ENCODE measurements around the gene RPL28. TPM values are rescaled to one million over a fixed set of nuclear protein-coding genes. Genes with fewer than 3 reads are reported as not detected.
A peak's percentile ranks its signal among the peaks of the same experiment; 100 is the strongest.

Gene RPL28
- total RNA-seq, 1 experiment from 2014 or later = 2,505 TPM

DNA sequence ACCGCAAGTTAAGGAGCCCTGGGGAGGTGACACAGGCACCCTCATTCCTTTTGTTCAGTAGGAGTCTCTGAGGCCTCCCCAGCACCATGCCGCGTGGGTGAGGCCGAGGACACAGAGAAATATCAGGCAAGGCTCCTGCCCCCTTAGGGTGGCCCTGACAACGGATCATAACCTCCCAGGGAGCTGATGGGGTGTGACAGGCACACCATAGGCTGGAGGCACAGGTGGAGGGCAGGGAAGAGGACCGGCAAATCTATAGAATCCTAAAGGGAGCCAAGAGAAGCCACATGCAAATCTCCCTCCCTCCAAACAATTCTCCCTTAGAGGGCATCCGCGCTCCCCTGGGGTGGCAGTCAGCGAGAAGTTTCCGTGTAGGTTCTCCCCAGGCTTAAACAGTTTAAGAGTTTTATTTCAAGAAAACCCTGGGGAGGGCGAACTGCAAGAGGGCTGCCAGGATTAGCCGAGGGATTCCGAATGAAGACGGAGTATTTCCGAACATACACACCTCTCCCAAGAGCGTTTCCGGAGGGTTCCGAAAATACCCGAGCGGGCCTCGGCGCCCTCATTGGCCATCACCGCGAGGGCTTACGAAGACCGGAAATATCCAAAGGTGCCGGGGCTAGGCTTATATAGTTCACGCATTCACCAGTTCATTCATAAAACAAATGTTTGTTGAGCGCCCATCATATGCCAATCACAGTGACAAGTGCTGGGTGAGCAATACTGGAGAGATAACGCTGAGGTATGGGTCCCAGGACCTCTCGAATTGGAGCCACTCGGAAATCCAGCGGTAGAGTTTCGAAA lies 610 bp upstream of the RPL28 start:
- peak; percentile 98 for DNase-seq (ENCODE audit: low spot score)
- ChIA-PET CTCF (interaction anchor here (0.9 to 3.0 kb wide), 12 partner anchors 9 to 768 kb away, joined by 3 to 26 read pairs (median 8); partner anchors contain the start of gene KMT5C), POLR2A (interaction anchor here (0.6 to 2.2 kb wide), 9 partner anchors 12 to 271 kb away, joined by 3 to 21 read pairs (median 3); partner anchors contain the start of genes IL11, KMT5C and UBE2S)
- peak; percentile 82 for ATAC-seq
- peak overlapping the region; percentile 99 for H3K27ac Mint-ChIP-seq
- peaks cover 41% of the 10 kb centered on the region for H3K36me3 Mint-ChIP-seq
- no peaks in the 10 kb centered on the region for H3K9me3 Mint-ChIP-seq
- H3K4me1 Mint-ChIP-seq = peaks cover 40% of the 10 kb centered on the region
- TF ChIP-seq ZNF671 (CRISPR knock-in tag; IDR thresholded peaks at IDR 0.05) = no peak
- TF ChIP-seq, protein P1, sequence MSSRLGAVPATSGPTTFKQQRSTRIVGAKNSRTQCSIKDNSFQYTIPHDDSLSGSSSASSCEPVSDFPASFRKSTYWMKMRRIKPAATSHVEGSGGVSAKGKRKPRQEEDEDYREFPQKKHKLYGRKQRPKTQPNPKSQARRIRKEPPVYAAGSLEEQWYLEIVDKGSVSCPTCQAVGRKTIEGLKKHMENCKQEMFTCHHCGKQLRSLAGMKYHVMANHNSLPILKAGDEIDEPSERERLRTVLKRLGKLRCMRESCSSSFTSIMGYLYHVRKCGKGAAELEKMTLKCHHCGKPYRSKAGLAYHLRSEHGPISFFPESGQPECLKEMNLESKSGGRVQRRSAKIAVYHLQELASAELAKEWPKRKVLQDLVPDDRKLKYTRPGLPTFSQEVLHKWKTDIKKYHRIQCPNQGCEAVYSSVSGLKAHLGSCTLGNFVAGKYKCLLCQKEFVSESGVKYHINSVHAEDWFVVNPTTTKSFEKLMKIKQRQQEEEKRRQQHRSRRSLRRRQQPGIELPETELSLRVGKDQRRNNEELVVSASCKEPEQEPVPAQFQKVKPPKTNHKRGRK (CRISPR knock-in tag; IDR thresholded peaks at IDR 0.05; ENCODE audit: borderline replicate concordance) = no peak
- no peak for TF ChIP-seq JUN (CRISPR knock-in tag; IDR thresholded peaks at IDR 0.05)
- no peak for TF ChIP-seq CREB1 (CRISPR knock-in tag; IDR thresholded peaks at IDR 0.05)
- no peak for TF ChIP-seq CBFB (CRISPR knock-in tag; IDR thresholded peaks at IDR 0.05; ENCODE audit: low read depth)
- no peak for TF ChIP-seq NR2C2 (CRISPR knock-in tag; IDR thresholded peaks at IDR 0.05)
- TF ChIP-seq, protein P2, sequence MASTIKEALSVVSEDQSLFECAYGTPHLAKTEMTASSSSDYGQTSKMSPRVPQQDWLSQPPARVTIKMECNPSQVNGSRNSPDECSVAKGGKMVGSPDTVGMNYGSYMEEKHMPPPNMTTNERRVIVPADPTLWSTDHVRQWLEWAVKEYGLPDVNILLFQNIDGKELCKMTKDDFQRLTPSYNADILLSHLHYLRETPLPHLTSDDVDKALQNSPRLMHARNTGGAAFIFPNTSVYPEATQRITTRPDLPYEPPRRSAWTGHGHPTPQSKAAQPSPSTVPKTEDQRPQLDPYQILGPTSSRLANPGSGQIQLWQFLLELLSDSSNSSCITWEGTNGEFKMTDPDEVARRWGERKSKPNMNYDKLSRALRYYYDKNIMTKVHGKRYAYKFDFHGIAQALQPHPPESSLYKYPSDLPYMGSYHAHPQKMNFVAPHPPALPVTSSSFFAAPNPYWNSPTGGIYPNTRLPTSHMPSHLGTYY (CRISPR knock-in tag; IDR thresholded peaks at IDR 0.05) = no peak
- no peak for TF ChIP-seq TEAD1 (CRISPR knock-in tag; IDR thresholded peaks at IDR 0.05)
- H3K4me3 Mint-ChIP-seq = peak overlapping the region; percentile 100
- peaks cover 24% of the 10 kb centered on the region for H3K27me3 Mint-ChIP-seq (ENCODE audit: low read depth)

DNA sequence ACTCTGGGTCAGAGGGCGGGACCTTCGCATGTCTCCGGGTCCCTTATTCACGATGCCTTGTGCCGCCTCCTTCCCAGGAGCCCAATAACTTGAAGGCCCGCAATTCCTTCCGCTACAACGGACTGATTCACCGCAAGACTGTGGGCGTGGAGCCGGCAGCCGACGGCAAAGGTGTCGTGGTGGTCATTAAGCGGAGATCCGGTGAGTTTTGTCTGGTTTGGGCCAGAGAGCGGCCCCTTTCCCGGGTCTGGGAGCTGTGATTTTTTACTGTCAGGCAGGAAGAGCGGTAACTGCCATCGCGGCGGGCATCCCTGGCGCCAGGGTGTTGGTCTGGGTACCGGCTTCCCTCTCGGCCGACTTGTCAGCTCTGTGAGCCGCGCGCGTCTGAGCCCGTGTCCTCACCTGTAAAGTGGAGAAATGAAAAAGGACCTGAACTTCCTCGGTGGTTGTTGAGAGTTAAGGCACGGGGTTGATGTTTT lies 800 bp downstream of the RPL28 start:
- Mint-ChIP-seq H3K4me3 (peak overlapping the region; percentile 100), H3K36me3 (peaks cover 41% of the 10 kb centered on the region), H3K27me3 (ENCODE audit: low read depth) (peaks cover 17% of the 10 kb centered on the region), H3K9me3 (no peaks in the 10 kb centered on the region), H3K27ac (peak overlapping the region; percentile 79), H3K4me1 (peaks cover 51% of the 10 kb centered on the region)
- DNase-seq (ENCODE audit: low spot score) (no peak), ATAC-seq (no peak)
- TF ChIP-seq, protein P3, sequence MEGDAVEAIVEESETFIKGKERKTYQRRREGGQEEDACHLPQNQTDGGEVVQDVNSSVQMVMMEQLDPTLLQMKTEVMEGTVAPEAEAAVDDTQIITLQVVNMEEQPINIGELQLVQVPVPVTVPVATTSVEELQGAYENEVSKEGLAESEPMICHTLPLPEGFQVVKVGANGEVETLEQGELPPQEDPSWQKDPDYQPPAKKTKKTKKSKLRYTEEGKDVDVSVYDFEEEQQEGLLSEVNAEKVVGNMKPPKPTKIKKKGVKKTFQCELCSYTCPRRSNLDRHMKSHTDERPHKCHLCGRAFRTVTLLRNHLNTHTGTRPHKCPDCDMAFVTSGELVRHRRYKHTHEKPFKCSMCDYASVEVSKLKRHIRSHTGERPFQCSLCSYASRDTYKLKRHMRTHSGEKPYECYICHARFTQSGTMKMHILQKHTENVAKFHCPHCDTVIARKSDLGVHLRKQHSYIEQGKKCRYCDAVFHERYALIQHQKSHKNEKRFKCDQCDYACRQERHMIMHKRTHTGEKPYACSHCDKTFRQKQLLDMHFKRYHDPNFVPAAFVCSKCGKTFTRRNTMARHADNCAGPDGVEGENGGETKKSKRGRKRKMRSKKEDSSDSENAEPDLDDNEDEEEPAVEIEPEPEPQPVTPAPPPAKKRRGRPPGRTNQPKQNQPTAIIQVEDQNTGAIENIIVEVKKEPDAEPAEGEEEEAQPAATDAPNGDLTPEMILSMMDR (IDR thresholded peaks at IDR 0.05) = no peak
- TF ChIP-seq ZNF396 (CRISPR knock-in tag; IDR thresholded peaks at IDR 0.05; ENCODE audit: borderline replicate concordance) (no peak), SMAD3 (CRISPR knock-in tag; IDR thresholded peaks at IDR 0.05; ENCODE audit: borderline replicate concordance) (no peak), ESRRA (CRISPR knock-in tag; IDR thresholded peaks at IDR 0.05; ENCODE audit: borderline replicate concordance) (no peak), GABPB1 (CRISPR knock-in tag; IDR thresholded peaks at IDR 0.05) (no peak), KAT7 (CRISPR knock-in tag; IDR thresholded peaks at IDR 0.05; ENCODE audit: borderline replicate concordance) (no peak), TCF7 (CRISPR knock-in tag; IDR thresholded peaks at IDR 0.05; ENCODE audit: low read depth) (no peak), ZNF317 (CRISPR knock-in tag; IDR thresholded peaks at IDR 0.05; ENCODE audit: borderline replicate concordance, low read depth) (no peak), TEAD4 (CRISPR knock-in tag; IDR thresholded peaks at IDR 0.05) (no peak), NFYB (CRISPR knock-in tag; conservative IDR thresholded peaks at IDR 0.05; ENCODE audit: low read depth) (no peak), TP53 (CRISPR knock-in tag; IDR thresholded peaks at IDR 0.05) (no peak), RELA (CRISPR knock-in tag; IDR thresholded peaks at IDR 0.05; ENCODE audit: borderline replicate concordance) (no peak), GTF2I (CRISPR knock-in tag; conservative IDR thresholded peaks at IDR 0.05) (no peak), CREM (CRISPR knock-in tag; IDR thresholded peaks at IDR 0.05) (no peak)
- TF ChIP-seq, protein P4, sequence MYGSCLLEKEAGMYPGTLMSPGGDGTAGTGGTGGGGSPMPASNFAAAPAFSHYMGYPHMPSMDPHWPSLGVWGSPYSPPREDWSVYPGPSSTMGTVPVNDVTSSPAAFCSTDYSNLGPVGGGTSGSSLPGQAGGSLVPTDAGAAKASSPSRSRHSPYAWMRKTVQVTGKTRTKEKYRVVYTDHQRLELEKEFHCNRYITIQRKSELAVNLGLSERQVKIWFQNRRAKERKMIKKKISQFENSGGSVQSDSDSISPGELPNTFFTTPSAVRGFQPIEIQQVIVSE (CRISPR knock-in tag; IDR thresholded peaks at IDR 0.05; ENCODE audit: borderline replicate concordance) = no peak
- TF ChIP-seq, protein P5, sequence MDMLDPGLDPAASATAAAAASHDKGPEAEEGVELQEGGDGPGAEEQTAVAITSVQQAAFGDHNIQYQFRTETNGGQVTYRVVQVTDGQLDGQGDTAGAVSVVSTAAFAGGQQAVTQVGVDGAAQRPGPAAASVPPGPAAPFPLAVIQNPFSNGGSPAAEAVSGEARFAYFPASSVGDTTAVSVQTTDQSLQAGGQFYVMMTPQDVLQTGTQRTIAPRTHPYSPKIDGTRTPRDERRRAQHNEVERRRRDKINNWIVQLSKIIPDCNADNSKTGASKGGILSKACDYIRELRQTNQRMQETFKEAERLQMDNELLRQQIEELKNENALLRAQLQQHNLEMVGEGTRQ (CRISPR knock-in tag; IDR thresholded peaks at IDR 0.05) = no peak
- TF ChIP-seq, protein P6, sequence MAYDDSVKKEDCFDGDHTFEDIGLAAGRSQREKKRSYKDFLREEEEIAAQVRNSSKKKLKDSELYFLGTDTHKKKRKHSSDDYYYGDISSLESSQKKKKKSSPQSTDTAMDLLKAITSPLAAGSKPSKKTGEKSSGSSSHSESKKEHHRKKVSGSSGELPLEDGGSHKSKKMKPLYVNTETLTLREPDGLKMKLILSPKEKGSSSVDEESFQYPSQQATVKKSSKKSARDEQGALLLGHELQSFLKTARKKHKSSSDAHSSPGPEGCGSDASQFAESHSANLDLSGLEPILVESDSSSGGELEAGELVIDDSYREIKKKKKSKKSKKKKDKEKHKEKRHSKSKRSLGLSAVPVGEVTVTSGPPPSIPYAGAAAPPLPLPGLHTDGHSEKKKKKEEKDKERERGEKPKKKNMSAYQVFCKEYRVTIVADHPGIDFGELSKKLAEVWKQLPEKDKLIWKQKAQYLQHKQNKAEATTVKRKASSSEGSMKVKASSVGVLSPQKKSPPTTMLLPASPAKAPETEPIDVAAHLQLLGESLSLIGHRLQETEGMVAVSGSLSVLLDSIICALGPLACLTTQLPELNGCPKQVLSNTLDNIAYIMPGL (CRISPR knock-in tag; IDR thresholded peaks at IDR 0.05) = no peak
- TF ChIP-seq, protein P7, sequence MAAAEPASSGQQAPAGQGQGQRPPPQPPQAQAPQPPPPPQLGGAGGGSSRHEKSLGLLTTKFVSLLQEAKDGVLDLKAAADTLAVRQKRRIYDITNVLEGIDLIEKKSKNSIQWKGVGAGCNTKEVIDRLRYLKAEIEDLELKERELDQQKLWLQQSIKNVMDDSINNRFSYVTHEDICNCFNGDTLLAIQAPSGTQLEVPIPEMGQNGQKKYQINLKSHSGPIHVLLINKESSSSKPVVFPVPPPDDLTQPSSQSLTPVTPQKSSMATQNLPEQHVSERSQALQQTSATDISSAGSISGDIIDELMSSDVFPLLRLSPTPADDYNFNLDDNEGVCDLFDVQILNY (CRISPR knock-in tag; IDR thresholded peaks at IDR 0.05) = no peak
- ChIA-PET CTCF (no interaction called here), POLR2A (interaction anchor here (0.6 to 1.5 kb wide), 2 partner anchors 13 to 187 kb away, joined by 3 to 10 read pairs; no protein-coding TSS in a partner anchor)
